ENCODE data around the gene PTRHD1. TPM values are rescaled to one million over a fixed set of nuclear protein-coding genes. Genes with fewer than 3 reads are reported as not detected.

Gene PTRHD1
- polyA plus RNA-seq, 1 experiment, result 42.5 TPM

DNA sequence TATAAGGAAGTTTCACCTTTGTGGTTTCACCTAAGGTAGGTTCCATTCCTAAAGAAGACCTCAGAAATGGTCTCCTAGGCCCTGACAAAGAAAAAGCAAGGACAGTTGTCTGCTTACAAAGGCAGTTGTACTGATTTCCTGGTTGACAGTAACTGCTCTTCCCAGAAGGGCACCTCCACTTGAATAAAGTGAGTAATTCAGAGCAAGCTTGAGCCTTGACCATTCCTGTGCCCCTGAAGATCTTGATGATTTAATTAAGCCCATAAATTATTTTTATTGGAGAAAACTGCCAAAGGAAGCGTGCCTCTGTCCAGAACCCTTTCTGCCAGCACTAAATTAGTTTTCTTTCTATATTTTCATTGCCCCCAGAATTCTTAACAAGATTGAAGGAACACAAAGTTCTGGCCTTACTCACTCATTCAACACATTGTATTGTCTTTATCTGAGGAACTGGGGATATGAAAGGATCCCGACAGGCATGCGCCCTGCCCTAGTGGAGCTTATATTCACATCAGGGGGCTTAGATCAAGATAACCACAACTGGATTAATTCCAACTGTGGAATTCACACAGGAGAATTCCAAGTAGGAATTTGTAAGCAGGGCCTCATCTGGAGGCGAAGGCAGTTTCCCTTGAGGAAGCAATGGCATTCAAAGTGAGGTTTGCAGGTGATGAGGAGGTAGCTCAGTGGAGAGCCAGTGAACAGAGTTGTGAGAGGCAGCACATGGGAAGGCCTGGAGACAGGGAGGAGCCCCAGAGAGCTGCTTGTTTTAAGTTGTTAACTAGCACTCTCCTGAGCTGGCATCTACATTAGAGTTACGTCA is 21.2 kb downstream of the PTRHD1 start:
- DNase-seq (ENCODE audit: low read depth, low spot score), result no peak
- TF ChIP-seq, protein P1, sequence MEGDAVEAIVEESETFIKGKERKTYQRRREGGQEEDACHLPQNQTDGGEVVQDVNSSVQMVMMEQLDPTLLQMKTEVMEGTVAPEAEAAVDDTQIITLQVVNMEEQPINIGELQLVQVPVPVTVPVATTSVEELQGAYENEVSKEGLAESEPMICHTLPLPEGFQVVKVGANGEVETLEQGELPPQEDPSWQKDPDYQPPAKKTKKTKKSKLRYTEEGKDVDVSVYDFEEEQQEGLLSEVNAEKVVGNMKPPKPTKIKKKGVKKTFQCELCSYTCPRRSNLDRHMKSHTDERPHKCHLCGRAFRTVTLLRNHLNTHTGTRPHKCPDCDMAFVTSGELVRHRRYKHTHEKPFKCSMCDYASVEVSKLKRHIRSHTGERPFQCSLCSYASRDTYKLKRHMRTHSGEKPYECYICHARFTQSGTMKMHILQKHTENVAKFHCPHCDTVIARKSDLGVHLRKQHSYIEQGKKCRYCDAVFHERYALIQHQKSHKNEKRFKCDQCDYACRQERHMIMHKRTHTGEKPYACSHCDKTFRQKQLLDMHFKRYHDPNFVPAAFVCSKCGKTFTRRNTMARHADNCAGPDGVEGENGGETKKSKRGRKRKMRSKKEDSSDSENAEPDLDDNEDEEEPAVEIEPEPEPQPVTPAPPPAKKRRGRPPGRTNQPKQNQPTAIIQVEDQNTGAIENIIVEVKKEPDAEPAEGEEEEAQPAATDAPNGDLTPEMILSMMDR (IDR thresholded peaks at IDR 0.05; ENCODE audit: low read depth, low read length), result no peak
- no peaks in the 10 kb centered on the region for H3K27me3 ChIP-seq (ENCODE audit: control insufficient read depth, insufficient read depth, low read length)
- ChIA-PET CTCF (interaction anchor here (0.9 kb wide), 1 partner anchor 19 kb away, joined by 3 read pairs; no protein-coding TSS in a partner anchor), POLR2A (no interaction called here)
- H3K4me3 ChIP-seq (ENCODE audit: low read depth, low read length), result no peak overlapping the region
- H3K27ac ChIP-seq (ENCODE audit: low read depth, low read length), result no peak overlapping the region
- H3K9me3 ChIP-seq (ENCODE audit: control insufficient read depth, insufficient read depth, low read length), result no peaks in the 10 kb centered on the region

DNA sequence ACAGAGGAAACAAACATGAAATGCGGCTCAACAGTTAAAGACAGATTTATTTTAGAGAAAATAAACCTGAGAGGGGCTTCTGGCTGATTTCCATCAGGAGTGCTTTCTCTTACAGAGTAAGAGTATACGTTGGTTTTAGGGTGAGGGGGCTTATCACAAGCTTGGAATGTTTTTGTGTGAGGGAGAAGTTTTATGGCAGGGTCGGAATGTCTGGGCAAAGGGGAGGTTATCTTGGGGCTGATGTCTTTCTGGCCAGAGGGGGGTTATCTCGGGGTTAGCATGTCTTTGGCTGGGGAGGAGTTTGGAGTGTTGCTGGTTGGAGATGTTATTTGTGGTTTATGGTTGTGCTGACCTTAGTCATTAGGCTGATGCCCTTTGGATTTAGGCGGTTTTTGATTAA is 22.1 kb downstream of the PTRHD1 start:
- H3K4me3 ChIP-seq (ENCODE audit: low read depth, low read length), result no peak overlapping the region
- no peaks in the 10 kb centered on the region for H3K9me3 ChIP-seq (ENCODE audit: control insufficient read depth, insufficient read depth, low read length)
- no peak overlapping the region for H3K27ac ChIP-seq (ENCODE audit: low read depth, low read length)
- ChIA-PET CTCF (interaction anchor here (0.6 kb wide), 2 partner anchors 662 to 975 kb away, joined by 3 read pairs; no protein-coding TSS in a partner anchor), POLR2A (no interaction called here)
- TF ChIP-seq, protein P1 (IDR thresholded peaks at IDR 0.05; ENCODE audit: low read depth, low read length), result no peak
- DNase-seq (ENCODE audit: low read depth, low spot score), result no peak
- H3K27me3 ChIP-seq (ENCODE audit: control insufficient read depth, insufficient read depth, low read length), result no peaks in the 10 kb centered on the region

DNA sequence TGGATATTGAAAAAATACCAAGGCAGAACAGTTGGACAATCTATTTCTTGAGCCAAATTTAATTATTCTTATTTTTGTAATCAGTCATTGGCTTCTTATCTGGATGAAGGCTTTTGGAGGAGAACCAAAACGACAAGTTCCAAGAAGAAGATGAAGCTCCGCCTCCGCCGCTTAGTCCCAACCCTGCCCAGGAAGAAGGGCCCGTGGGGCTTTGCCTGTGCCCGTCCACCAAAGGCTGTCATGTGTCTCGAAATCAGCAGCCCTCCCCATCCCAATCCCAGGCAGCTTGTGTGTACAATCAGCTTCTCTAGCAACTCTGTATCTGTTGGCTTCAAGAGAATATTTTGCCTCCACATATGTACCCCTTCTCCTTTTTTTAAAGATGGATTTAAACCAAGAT is 24.6 kb downstream of the PTRHD1 start:
- Histone ChIP-seq H3K4me3 (ENCODE audit: low read depth, low read length) (no peak overlapping the region), H3K9me3 (ENCODE audit: control insufficient read depth, insufficient read depth, low read length) (no peaks in the 10 kb centered on the region), H3K27me3 (ENCODE audit: control insufficient read depth, insufficient read depth, low read length) (no peaks in the 10 kb centered on the region), H3K27ac (ENCODE audit: low read depth, low read length) (no peak overlapping the region)
- CTCF ChIA-PET, result interaction anchor here (2.0 kb wide), 1 partner anchor 22 kb away, joined by 6 read pairs; no protein-coding TSS in a partner anchor
- POLR2A ChIA-PET, result interaction anchor here (0.7 kb wide), 1 partner anchor 566 kb away, joined by 10 read pairs; no protein-coding TSS in a partner anchor
- TF ChIP-seq, protein P1 (IDR thresholded peaks at IDR 0.05; ENCODE audit: low read depth, low read length), result no peak
- no peak for DNase-seq (ENCODE audit: low read depth, low spot score)

DNA sequence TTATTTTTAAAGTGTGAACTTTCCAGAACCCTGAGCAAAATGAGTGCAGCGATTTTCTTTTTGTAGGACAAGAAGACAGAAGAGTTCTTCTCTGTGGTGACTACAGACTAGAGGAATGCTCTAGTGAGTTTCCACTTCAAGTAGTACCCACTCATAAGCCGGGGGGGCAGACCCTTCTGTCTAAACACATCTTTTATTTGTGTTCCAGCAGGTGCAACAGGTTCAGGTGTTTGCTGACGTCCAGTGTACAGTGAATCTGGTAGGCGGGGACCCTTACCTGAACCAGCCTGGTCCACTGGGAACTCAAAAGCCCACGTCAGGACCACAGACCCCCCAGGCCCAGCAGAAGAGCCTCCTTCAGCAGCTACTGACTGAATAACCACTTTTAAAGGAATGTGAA is 25.2 kb downstream of the PTRHD1 start:
- no peak for DNase-seq (ENCODE audit: low read depth, low spot score)
- Histone ChIP-seq H3K9me3 (ENCODE audit: control insufficient read depth, insufficient read depth, low read length) (no peaks in the 10 kb centered on the region), H3K4me3 (ENCODE audit: low read depth, low read length) (no peak overlapping the region), H3K27ac (ENCODE audit: low read depth, low read length) (no peak overlapping the region), H3K27me3 (ENCODE audit: control insufficient read depth, insufficient read depth, low read length) (no peaks in the 10 kb centered on the region)
- ChIA-PET POLR2A (no interaction called here), CTCF (interaction anchor here (2.0 kb wide), 1 partner anchor 22 kb away, joined by 6 read pairs; no protein-coding TSS in a partner anchor)
- TF ChIP-seq, protein P1 (IDR thresholded peaks at IDR 0.05; ENCODE audit: low read depth, low read length), result no peak

DNA sequence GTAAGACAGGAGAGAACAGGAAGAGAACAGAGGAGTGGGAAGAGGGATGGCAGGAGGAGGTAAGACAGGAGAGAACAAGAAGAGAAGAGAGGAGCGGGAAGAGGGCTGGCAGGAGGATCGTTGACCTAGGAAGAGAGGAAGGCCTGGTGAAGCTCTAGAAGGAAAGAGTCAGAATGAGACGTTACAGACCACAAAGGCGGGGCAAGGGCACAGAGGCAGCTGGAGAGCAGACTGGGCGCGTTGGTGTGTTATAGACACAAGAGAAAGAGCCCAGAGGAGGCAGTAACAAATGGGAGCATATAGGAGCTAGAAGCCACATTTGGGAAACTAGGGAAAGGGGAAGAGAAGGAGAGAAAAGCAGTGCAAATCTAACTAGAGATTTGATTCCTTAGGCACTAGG is 26.6 kb downstream of the PTRHD1 start:
- no peak overlapping the region for H3K27ac ChIP-seq (ENCODE audit: low read depth, low read length)
- TF ChIP-seq, protein P1 (IDR thresholded peaks at IDR 0.05; ENCODE audit: low read depth, low read length), result no peak

More for the DNA sequence above, 26.6 kb downstream of the PTRHD1 start:
- no peak for DNase-seq (ENCODE audit: low read depth, low spot score)
- ChIA-PET CTCF (interaction anchor here (2.0 kb wide), 1 partner anchor 24 kb away, joined by 6 read pairs; no protein-coding TSS in a partner anchor), POLR2A (no interaction called here)
- no peaks in the 10 kb centered on the region for H3K9me3 ChIP-seq (ENCODE audit: control insufficient read depth, insufficient read depth, low read length)
- no peak overlapping the region for H3K4me3 ChIP-seq (ENCODE audit: low read depth, low read length)
- H3K27me3 ChIP-seq (ENCODE audit: control insufficient read depth, insufficient read depth, low read length), result no peaks in the 10 kb centered on the region
